ENCODE results near the gene TSPAN32. TPM values are rescaled to one million over a fixed set of nuclear protein-coding genes. Genes with fewer than 3 reads are reported as not detected.

TSPAN32 gene
- polyA plus RNA-seq, 1 experiment: 0.42 TPM

DNA sequence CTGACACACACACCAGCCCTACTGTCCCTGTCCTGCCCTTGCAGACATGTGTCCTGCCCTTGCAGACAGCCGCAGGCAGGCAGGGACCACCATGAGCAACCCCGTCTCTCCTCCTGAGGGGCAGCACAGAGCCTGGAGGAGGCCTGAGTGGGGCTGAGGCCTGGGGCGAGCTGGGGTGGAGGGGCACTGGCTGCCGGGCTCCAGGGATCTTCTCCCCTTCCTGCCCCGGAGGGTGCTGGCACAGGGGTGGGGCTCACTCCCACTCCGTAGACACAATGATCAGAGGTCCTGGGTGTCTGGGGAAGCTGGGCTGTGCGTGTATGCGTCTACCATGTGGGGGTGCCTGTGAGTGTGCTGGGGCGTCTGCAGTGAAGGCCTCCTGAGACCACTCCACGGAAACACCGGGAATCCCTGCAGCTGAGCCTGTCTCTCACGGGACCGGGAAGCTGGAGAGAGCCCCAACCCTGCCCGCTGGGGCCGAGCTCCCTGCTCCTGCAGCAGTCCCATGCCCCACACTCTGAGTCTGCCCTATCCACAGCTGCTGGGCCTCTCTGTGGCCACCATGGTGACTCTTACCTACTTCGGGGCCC is 588 bp downstream of the TSPAN32 start:
- ChIA-PET CTCF (interaction anchor here (1.2 to 9.7 kb wide), 5 partner anchors 98 to 230 kb away, joined by 3 to 519 read pairs (median 17); partner anchors contain the start of gene TSSC4), POLR2A (no interaction called here)

DNA sequence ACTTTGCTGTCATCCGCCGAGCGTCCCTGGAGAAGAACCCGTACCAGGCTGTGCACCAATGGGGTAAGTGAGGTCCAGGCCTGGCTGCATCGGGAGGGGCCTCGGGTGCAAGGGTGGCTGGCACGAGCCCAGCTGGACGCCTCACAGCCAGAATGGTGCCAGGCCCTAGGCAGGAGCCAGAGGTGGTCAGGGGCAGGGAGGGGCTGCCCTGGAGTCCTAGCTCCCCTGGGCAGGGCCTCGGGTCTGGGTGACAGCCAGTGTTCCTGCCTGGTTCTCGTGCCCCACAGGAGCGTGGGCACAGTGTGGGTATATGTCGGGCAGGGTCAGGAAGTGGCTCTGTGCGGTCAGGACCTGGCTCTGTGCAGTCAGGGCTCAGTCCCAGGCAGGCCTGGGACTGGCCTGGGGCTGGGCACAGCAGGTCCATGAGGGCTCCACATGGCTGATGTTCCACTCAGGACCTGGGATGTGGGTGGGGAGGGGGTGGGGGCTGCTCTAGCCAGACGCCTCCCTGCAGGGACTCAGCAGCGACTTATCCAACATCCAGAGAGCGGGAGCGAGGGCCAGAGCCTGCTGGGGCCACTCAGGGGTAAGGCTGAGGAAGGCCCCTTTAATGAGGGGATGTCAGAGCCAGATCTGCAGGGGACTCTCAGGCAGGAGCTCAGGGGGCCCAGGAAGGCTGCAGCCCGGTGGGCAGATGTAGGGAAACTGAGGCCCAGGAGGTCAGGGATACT is 1.2 kb downstream of the TSPAN32 start:
- ChIA-PET POLR2A (no interaction called here), CTCF (interaction anchor here (1.2 to 9.7 kb wide), 6 partner anchors 97 to 229 kb away, joined by 3 to 519 read pairs (median 22); partner anchors contain the start of gene TSSC4)
- TF ChIP-seq CTCF (IDR thresholded peaks at IDR 0.05; ENCODE audit: insufficient read depth, low read depth, low read length): no peak
- H3K27me3 ChIP-seq (ENCODE audit: control insufficient read depth, insufficient read depth, low read length): no peaks in the 10 kb centered on the region
- H3K36me3 ChIP-seq (ENCODE audit: control insufficient read depth, insufficient read depth, low read length): no peaks in the 10 kb centered on the region
- H3K4me3 ChIP-seq (ENCODE audit: low read depth, low read length): no peak overlapping the region
- no peak for DNase-seq (ENCODE audit: low read depth)

More for the DNA sequence above, 588 bp downstream of the TSPAN32 start:
- TF ChIP-seq CTCF (IDR thresholded peaks at IDR 0.05; ENCODE audit: insufficient read depth, low read depth, low read length): no peak
- no peak for DNase-seq (ENCODE audit: low read depth)
- Histone ChIP-seq H3K4me3 (ENCODE audit: low read depth, low read length) (no peak overlapping the region), H3K36me3 (ENCODE audit: control insufficient read depth, insufficient read depth, low read length) (no peaks in the 10 kb centered on the region), H3K27me3 (ENCODE audit: control insufficient read depth, insufficient read depth, low read length) (peaks cover 2% of the 10 kb centered on the region; the same call in 1 of the 2 replicates)

DNA sequence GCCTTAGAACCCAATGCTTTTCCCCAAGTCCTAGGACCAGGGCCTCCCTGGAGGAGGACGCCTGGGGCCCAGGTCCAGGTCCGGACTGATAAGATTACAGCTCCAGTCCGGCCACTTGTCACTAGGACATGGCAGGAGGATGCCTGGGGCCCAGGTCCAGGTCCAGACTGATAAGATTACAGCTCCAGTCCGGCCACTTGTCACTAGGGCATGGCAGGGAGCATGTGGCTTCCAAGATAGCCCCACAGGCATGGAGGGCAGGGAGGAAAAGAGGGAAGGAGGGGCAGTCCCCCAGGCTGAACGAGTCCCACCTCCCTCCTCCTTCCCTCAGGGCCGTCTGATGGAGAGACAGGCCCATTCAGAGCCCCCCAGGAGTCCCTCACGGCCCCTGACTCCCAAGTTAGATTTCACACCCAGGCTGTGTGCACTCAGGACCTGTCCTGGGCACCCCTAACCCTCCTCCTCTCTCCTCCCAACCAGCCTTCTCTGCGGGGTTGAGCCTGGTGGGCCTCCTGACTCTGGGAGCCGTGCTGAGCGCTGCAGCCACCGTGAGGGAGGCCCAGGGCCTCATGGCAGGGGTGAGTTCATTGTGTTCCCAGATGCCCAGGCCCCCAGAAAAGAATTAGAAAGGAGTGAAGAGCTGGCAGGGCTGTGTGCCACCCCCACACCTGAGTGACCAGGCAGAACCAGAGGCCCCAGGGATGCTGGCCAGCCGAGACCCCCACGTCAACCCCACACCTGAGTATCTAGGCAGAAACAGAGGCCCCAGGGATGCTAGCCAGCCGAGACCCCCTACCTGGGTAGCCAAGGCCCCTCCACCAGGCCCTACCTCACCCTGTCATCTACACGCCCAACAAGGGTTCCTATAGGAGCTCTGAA is 2.1 kb downstream of the TSPAN32 start:
- H3K4me3 ChIP-seq (ENCODE audit: low read depth, low read length): no peak overlapping the region
- TF ChIP-seq CTCF (IDR thresholded peaks at IDR 0.05; ENCODE audit: insufficient read depth, low read depth, low read length): no peak
- POLR2A ChIA-PET: interaction anchor here (0.6 to 1.5 kb wide), 2 partner anchors 115 to 121 kb away, joined by 3 to 15 read pairs; no protein-coding TSS in a partner anchor
- CTCF ChIA-PET: interaction anchor here (0.6 to 9.7 kb wide), 22 partner anchors 9 to 228 kb away, joined by 3 to 519 read pairs (median 15); partner anchors contain the start of gene TSSC4
- no peaks in the 10 kb centered on the region for H3K36me3 ChIP-seq (ENCODE audit: control insufficient read depth, insufficient read depth, low read length)
- no peaks in the 10 kb centered on the region for H3K27me3 ChIP-seq (ENCODE audit: control insufficient read depth, insufficient read depth, low read length)
- DNase-seq (ENCODE audit: low read depth): no peak

DNA sequence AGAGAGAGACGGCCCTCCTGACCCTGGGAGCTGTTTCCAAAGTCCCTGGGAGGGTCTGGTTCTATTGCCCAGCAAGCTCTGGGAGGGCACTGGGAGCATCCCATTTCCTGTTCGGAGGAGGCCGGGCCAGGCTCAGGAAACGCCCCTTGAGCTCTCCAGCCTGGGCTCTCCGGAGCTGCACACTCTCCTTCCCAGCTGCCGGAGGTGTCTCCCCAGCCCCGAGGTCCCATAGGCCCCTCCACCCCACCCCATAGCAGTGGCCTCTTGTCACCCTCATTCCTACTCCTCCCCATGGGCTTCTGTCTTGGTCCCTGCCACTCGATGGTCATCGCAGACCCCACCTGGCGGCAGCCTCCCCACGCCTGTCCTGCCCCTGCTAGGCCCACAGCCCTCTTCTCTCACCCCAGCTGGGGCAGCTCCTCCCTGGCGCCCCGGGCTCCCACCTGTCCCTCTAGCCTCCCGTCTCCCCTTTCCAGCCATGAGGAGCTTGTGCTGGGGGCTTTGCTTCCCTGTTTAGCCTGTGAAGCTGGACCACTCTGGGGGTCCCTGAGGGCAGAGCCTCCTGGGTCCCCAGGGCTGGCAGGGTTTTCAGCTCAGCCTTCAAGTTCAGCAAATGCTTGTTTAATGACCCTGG is 2.8 kb downstream of the TSPAN32 start:
- no peaks in the 10 kb centered on the region for H3K27me3 ChIP-seq (ENCODE audit: control insufficient read depth, insufficient read depth, low read length)
- TF ChIP-seq CTCF (IDR thresholded peaks at IDR 0.05; ENCODE audit: insufficient read depth, low read depth, low read length): no peak
- H3K4me3 ChIP-seq (ENCODE audit: low read depth, low read length): no peak overlapping the region
- CTCF ChIA-PET: interaction anchor here (0.6 to 9.7 kb wide), 36 partner anchors 9 to 587 kb away, joined by 3 to 519 read pairs (median 9); partner anchors contain the start of genes CD81 and TSSC4
- POLR2A ChIA-PET: interaction anchor here (0.6 to 1.5 kb wide), 3 partner anchors 96 to 121 kb away, joined by 3 to 15 read pairs (median 6); partner anchors contain the start of gene TSSC4
- H3K36me3 ChIP-seq (ENCODE audit: control insufficient read depth, insufficient read depth, low read length): no peaks in the 10 kb centered on the region
- DNase-seq (ENCODE audit: low read depth): no peak

Measured in BJ (cell line).